Embryonic facial prominence (tissue), 1 donor: ENCODE results near the gene MMAA.
"Not testable (repeated sequence)": the region's sequence is repeated elsewhere in the genome, so short reads cannot be mapped to it uniquely, and the experiment has no call there.

Source experiments
- DNase-seq: peaks from one replicate; pipeline ENCODE4 v3.0.0-alpha.2; 2016; ENCODE audit errors: extremely low spot score

MMAA gene

DNA sequence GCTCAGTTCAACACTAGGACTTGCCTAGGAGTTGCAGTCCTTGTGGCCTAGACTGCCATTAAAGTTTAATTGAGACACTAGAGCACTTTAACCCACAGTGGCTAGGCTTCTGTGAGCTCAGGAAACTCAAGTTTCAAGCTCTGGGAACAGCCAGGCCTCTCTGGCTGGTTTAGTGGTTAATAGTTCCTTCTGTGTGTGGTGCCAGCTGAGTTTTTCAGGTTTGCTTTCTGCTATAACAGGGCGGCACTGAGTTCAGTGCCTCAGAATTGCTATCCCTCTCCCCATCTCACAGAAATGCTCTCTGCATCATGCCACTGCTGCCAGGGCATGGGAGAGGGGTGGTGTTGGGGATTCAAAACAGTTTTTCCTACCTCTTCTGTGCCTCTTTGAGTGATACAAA, 15.9 kb downstream of the MMAA start:
- DNase-seq = no peak

GRCh38 chr4:145635630-145636029, 16.4 kb downstream of the MMAA start:
- no peak for DNase-seq

DNA sequence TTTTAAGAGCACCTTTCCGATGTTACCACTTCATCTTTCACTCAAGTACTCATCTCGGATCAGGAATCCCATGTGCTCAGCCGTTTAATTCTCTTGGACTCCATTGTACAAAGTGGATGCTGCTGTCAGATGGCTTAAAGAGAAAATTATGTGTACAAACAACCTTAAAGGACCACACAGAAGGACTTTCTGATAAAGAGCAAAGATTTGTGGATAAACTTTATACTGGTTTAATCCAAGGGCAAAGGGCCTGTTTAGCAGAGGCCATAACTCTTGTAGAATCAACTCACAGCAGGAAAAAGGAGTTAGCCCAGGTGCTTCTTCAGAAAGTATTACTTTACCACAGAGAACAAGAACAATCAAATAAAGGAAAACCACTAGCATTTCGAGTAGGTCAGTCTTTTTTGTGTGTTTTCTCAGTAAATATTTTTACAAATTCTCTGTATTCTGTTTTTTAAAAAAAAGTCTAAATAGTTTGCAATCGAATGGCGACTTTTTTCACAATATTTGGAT, 20.1 kb downstream of the MMAA start:
- DNase-seq = no peak

- not testable (repeated sequence) for DNase-seq
Measured at GRCh38 chr4:145640236-145640635, 21.1 kb downstream of the MMAA start.

GRCh38 chr4:145643295-145643694, 24.1 kb downstream of the MMAA start:
- no peak for DNase-seq

- DNase-seq = no peak
Measured at GRCh38 chr4:145644699-145645098, 25.5 kb downstream of the MMAA start.

DNA sequence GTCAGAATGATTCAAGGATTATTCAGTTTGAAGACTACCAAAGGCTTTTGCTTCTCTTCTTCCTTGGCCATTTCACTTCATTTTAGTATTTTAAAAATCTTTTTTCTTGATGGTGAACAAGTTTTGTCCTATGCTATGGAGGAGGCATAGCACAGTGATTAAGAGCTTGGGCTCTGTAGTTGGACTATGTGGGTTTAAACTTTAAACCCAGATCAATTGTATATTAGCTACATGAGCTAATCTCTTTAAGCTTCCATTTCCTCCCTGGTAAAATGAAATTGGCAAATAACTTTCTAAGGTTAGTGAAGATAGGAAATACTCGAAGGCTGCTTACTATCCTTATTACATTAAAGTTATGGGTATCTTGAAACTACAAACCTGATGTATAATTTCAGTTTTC, 37.0 kb downstream of the MMAA start:
- no peak for DNase-seq

DNA sequence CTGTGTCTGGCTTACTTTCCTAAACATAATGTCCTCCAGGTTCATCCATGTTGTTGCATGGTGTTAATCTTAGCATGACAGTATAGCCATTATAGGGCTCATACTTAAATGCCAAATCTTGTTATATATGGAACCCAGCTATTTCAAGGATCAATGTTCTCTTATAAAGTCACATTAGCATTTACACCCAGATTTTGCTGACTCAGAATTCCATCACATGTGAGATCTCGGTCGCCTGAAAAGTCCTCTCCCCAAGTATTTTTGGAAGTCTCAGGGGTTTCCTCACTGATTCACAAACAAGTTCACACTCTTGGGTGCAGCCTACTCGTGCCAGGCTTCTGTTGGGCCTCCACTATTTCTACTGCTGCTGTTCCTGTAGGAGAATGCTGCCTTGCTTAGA, 40.9 kb downstream of the MMAA start:
- no peak for DNase-seq

DNA sequence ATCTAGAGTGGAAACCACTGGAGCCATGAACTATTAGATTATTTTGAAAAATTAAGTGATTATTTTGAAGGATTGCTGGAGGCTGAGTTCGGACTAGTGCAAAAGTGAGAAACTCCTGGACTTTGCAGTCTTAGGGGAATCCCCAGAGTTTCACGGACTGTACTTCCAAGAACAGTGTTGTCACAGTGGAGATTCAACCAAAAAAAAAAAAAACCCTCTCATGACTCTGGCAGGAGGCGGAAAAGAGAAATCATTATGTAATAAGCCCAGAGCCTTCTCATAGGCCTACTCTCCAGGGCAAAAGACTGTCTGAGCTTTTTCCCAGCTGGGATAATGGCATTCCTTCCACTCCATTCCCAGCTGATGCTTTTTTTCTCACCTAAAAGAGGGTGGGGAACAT, 44.0 kb downstream of the MMAA start:
- DNase-seq = no peak

DNA sequence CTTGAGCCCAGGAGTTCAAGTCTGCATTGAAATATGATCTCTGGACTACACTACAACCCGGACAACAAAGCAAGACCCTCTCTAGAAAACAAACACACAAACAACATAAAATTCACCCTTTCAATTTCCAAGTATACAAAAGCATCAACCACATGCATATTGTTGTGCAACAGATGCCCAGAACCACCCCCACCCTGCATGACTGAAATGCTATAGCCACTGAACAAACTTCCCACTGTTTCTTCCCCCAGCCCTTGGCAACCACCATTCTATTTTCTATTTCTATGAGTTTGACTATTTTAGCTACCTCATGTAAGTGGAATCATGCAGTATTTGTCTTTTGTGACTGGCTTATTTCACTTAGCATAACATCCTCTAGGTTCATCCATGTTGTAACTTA, 46.6 kb downstream of the MMAA start:
- DNase-seq = no peak

DNA sequence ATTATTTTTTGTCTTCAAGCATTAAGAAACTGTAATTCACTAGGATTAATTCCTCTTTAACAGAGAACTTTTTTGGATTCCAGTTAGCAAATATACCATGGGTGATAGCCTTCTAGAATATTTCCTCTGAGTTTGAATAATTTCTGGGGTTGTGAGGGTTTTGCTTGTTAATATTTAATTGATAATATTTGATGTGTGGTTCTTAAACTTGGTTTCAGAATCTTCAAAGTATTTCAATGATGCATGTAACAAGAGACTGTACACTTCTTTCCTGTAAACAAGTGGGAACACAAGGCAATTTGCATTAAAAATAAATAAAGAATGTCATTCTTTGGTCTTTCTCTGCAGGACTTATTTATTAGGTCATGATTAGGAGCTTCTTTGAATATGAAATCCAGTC, 51.2 kb downstream of the MMAA start:
- no peak for DNase-seq

DNA sequence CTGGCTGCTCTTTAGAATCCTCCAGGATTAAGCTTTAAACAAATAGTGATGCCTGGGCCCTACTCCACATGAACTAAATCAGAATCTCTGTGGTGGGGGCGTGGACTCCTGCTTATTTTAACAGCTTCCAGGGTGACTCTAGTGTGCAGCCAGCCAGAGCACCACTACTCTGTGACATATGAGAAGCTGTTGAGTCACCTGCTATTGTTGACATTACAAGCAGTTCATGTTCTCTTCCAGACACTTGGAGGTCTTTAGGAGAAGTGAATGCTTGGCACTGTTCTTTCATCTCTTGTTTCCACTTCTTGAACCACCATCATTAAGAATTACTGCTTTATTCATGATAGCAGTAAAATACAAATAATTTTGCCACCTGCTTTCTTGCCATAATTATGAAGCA, 60.3 kb downstream of the MMAA start:
- DNase-seq = no peak

DNA sequence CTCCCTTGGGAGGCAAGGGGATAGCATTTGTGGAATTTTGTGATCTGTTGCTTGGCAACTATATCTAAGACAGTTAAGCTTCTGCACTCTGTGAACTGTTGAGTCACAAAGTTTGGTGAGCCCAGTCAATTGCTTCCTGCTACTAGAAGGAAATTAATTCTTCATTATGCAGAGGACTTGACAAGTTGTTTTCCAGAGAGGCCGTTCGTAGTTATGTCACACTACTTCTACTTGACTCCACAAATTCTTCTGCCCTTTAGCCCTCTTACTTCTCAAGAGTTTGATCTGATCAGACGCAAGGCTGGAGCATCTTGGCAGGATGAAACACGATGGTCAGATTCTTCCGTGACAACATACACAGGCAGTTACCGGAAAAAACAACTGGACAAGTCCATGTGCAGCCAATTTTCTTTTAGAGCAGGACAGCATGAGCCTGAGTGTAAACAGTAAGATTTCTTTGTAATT, 60.8 kb downstream of the MMAA start, which contains the start of gene C4orf51:
C4orf51 (plus strand) TSS at position 156 of the 465 bp plus-strand sequence; CDS start at position 214, 58 bp downstream.
- DNase-seq = no peak

- no peak for DNase-seq
Measured at GRCh38 chr4:145680902-145681301, 61.7 kb downstream of the MMAA start.

DNA sequence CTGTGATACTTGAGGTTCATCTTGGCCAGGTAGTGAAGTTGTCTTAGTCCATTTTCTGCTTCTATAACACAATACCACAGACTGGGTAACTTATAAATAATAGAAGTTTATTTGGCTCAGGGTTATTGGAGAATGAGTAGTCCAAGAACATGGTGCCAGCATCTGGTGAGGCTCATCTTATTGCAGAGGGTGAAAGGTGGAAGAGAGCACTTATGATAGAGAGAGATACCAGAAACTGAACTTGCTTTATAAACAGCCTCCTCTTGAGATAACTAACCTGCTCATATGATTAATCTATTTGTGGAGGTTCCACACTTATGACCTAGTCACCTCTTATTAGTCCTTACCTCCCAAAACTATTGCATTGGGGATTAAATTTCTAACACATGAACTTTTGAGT, 62.3 kb downstream of the MMAA start:
- no peak for DNase-seq

GRCh38 chr4:145681956-145682355, 62.8 kb downstream of the MMAA start:
- DNase-seq = no peak

- DNase-seq = no peak
Measured at GRCh38 chr4:145686991-145687390, 67.8 kb downstream of the MMAA start.

DNA sequence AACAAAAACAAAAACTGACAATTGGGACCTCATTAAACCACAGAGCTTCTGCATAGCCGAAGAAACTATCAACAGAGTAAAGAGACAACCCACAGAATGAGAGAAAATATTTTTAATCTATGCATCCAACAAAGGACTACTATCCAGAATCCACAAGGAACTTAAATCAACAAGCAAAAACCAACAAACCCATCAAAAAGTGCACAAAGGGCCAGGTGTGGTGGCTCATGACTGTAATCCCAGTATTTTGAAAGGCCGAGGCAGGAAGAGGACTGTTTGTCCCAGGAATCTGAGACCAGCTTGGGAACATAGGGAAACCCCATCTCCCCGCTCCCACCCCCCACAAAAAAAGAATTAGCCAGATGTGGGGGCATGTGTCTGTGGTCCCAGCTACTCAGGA, 71.4 kb downstream of the MMAA start:
- DNase-seq = no peak

DNA sequence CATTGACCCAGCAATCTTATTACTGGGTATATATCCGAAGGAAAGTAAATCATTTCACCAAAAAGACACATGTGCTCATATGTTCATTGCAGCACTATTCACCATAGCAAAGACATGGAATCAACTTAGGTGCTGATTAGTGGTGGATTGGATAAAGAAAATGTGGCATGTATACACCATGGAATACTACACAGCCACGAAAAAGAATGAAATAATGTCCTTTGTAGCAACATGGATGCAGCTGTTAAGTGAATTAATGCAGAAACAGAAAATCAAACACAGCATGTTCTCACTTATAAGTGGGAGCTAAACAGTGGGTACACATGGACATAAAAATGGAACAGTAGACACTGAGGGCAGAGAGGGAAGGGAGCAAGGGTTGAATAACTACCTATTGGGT, 72.2 kb downstream of the MMAA start:
- DNase-seq = not testable (repeated sequence)

DNA sequence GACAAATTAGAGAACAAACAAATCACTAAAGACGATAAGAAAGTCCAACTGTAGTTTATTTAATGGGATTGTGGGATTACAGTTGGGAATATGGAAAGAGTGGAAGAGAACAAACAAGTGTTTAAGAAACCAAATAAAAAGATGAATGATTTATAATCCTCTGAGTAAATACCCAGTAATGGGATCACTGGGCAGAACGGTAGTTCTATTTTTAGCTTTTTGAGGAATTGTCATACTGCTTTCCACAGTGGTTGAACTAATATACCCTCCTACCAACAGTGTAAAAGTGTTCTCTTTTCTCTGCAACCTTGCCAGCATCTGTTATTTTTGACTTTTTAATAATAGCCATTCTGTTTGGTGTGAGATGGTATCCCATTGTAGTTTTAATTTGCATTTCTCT, 75.7 kb downstream of the MMAA start:
- no peak for DNase-seq

DNA sequence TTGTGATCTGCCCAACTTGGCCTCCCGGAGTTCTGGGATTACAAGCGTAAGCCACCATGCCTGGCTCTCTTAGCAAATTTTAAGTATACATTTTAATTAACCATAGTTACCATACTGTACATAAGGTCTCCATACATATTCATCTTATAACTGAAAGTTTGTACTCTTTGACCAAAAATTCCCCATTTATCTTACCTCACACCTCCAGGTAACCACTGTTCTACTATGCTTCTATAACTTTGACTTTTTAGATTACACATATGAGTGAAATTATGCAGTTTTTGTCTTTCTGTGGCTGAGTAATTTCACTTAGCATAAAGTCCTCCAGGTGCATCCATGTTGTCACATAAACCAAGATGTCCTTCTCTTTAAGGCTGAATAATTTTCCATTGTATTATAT, 78.1 kb downstream of the MMAA start:
- DNase-seq = no peak

DNA sequence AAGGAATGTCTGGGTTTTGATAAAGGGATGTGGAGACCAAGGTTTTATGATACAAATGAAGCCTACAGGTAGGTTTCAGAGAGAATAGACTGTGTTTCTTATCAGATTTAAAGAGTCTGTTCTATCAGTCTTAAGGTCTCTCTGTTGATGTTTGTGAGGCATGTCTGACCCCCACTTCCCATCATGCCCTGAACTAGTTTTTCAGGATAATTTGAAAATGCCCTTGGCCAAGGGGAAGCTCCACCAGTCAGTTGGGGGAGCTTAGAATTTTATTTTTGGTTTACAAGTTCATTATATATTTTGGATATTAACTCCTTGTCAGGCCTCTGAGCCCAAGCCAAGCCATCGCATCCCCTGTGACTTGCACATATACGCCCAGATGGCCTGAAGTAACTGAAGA, 79.3 kb downstream of the MMAA start:
- no peak for DNase-seq

- no peak for DNase-seq
Measured at GRCh38 chr4:145703850-145704497, 84.8 kb downstream of the MMAA start.

DNA sequence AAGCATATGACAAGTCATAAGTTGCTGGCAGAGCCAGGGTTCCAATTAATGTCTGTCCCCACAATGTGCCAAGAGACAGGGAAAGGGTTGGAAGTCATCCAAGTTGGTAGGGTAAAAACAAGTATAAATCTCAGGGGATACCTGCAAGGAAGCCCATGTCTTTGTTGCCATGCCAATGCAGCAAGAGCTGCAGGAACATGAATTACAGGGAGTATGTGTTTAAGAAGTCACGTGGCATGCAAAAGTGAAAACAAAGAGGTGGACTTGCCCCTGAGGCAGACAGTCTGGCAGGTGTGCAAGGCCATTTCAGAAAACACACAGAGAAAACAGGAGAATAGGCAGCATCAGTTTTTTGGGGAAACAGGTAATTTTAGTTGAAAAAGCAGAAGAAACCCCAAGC, 90.2 kb downstream of the MMAA start:
- no peak for DNase-seq
